ENCODE data around the gene GMCL2. TPM values are rescaled to one million over a fixed set of nuclear protein-coding genes. Genes with fewer than 3 reads are reported as not detected.

Gene GMCL2
- total RNA-seq, 3 donors from 2014 or later = not detected

DNA sequence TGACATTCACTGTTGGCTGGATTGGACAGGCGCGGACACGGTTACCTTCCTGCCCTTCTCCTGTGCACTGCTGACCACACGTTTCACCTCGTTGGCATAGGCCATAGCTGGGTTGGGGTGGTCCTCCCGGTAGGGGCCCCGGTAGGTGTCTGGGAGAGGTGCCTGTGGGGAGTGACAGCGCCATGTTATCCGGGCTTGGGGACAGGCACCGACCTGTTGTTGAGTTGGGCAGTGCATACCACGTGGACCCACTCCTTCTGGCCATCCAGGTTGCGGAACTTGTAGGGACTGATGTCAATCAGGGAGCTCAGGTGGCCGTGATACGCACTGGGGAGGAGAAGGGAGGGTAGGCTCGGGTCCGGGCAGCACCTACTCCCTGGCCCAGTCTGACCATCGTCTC, 37.2 kb upstream of the GMCL2 start:
- intact Hi-C loops (cut with DNase I; ENCODE audit: low total_unique reads) = no loop called here
- peaks cover 5% of the 10 kb centered on the region for H3K36me3 ChIP-seq
- no peak for TF ChIP-seq POLR2A (IDR thresholded peaks at IDR 0.05)
- no peak for TF ChIP-seq POLR2AphosphoS5 (IDR thresholded peaks at IDR 0.05)
- TF ChIP-seq, protein P1, sequence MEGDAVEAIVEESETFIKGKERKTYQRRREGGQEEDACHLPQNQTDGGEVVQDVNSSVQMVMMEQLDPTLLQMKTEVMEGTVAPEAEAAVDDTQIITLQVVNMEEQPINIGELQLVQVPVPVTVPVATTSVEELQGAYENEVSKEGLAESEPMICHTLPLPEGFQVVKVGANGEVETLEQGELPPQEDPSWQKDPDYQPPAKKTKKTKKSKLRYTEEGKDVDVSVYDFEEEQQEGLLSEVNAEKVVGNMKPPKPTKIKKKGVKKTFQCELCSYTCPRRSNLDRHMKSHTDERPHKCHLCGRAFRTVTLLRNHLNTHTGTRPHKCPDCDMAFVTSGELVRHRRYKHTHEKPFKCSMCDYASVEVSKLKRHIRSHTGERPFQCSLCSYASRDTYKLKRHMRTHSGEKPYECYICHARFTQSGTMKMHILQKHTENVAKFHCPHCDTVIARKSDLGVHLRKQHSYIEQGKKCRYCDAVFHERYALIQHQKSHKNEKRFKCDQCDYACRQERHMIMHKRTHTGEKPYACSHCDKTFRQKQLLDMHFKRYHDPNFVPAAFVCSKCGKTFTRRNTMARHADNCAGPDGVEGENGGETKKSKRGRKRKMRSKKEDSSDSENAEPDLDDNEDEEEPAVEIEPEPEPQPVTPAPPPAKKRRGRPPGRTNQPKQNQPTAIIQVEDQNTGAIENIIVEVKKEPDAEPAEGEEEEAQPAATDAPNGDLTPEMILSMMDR (IDR thresholded peaks at IDR 0.05) = no peak
- no peak overlapping the region for H3K27ac ChIP-seq
- no peaks in the 10 kb centered on the region for H3K4me1 ChIP-seq
- no peaks in the 10 kb centered on the region for H3K9me3 ChIP-seq
- no peak overlapping the region for H3K4me3 ChIP-seq
- no peak for DNase-seq (ENCODE audit: low spot score in 2 of 2)
- no peaks in the 10 kb centered on the region for H3K27me3 ChIP-seq

DNA sequence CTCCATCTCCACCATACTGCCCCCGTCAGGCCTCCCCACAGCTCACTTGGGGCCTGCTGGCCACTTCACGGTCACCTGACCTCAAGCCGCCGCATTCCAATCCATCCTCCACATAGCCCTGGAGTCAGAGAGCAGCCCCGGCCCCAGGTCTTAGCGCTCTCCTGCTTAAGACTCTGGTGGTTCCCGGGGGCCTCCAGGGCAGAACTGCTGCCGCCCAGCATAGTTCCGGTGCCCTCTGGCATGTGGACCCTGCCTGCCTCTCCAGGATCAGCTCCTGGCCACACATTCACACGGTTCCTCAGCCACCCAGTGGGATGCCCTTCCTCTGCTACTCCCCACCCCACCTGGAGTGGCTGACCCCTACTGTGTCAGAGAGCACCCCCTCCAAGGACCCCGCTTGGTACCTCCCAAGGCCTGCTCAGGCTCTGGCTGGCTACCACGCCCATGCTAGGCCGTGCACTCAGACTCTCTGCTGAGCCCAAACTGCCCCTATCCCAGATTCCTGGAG, 36.7 kb upstream of the GMCL2 start:
- Histone ChIP-seq H3K27ac (no peak overlapping the region), H3K4me1 (no peaks in the 10 kb centered on the region), H3K9me3 (no peaks in the 10 kb centered on the region), H3K4me3 (no peak overlapping the region), H3K27me3 (no peaks in the 10 kb centered on the region), H3K36me3 (peaks cover 5% of the 10 kb centered on the region)
- TF ChIP-seq POLR2A (IDR thresholded peaks at IDR 0.05) (no peak), POLR2AphosphoS5 (IDR thresholded peaks at IDR 0.05) (no peak)
- TF ChIP-seq, protein P1 (IDR thresholded peaks at IDR 0.05) = no peak
- intact Hi-C loops (cut with DNase I; ENCODE audit: low total_unique reads) = no loop called here
- no peak for DNase-seq (ENCODE audit: low spot score in 2 of 2)

DNA sequence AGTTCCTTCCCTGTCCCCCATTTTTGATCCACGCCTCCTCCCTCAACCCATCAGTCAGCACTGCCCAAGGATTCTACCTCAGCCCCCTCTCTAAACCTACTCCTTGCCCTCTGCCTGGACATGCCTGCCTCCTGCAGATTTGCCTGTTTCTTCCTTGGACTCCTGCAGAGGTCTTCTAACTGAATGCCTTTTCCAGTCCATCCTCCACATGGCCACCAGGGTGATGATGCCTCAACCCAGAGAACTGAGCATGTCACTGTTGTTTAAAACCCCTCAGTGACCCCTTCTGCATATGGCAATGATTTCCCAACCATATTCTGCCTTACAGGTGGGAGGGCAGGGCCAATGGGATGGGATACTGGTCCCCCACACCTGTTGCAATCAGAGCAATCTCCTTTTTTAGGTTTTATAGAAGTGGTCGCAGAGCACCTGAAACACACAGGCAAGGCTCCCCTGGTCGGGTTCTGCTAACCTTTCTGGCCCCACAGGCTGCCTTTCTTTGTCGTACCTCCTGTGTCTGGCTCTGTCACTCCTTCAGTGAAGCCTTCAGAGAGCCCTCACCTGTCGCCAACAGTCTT, 36.1 kb upstream of the GMCL2 start:
- Histone ChIP-seq H3K9me3 (no peaks in the 10 kb centered on the region), H3K4me1 (no peaks in the 10 kb centered on the region), H3K27me3 (no peaks in the 10 kb centered on the region), H3K4me3 (no peak overlapping the region), H3K27ac (no peak overlapping the region), H3K36me3 (peaks cover 5% of the 10 kb centered on the region)
- TF ChIP-seq POLR2A (IDR thresholded peaks at IDR 0.05) (no peak), POLR2AphosphoS5 (IDR thresholded peaks at IDR 0.05) (no peak)
- TF ChIP-seq, protein P1 (IDR thresholded peaks at IDR 0.05) = no peak
- intact Hi-C loops (cut with DNase I; ENCODE audit: low total_unique reads) = no loop called here
- DNase-seq (ENCODE audit: low spot score in 2 of 2) = no peak

DNA sequence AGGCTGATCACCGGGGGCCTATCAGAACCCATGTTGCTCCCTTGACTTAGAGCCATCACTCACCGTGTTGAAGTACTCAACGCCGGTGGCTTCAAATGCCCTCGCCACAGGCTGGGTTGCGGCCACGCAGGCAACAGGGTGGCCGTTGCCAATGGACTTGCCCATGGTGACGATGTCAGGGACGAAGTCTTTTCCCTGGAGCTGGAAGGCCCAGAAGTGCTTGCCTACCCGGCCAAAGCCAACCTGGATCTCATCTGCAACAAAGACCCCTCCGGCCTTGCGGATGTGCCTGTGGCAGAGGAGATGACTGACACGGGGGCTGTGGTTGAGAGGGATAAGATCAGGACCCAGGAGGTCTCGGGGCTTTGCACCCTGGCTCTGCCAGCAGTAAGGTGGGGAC, 35.1 kb upstream of the GMCL2 start:
- no peak for TF ChIP-seq POLR2AphosphoS5 (IDR thresholded peaks at IDR 0.05)
- no peak for TF ChIP-seq POLR2A (IDR thresholded peaks at IDR 0.05)
- TF ChIP-seq, protein P1 (IDR thresholded peaks at IDR 0.05) = no peak
- H3K36me3 ChIP-seq = peaks cover under 1% of the 10 kb centered on the region
- intact Hi-C loops (cut with DNase I; ENCODE audit: low total_unique reads) = no loop called here

DNA sequence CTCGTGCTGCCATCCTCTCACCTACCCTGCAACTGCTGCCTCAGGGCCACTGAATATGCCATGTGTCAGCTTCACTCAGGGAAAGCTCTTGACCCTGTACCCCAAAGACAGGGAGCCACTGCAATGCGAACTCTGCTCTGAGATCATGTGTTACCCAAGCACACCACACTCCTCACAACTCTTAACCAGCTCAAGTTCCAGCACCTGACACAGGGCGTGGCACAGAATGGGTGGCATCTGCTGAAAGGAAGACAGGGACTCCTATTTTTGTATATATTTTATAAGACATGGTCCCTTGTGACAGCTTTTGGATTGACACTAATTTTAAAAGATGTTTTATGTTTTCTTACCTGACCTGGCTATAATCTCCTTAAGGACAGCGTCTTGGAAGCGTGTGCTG, 34.7 kb upstream of the GMCL2 start:
- intact Hi-C loops (cut with DNase I; ENCODE audit: low total_unique reads) = no loop called here
- no peak overlapping the region for H3K27ac ChIP-seq

More for the DNA sequence above, 35.1 kb upstream of the GMCL2 start:
- Histone ChIP-seq H3K4me3 (no peak overlapping the region), H3K9me3 (no peaks in the 10 kb centered on the region), H3K27ac (no peak overlapping the region), H3K4me1 (no peaks in the 10 kb centered on the region), H3K27me3 (no peaks in the 10 kb centered on the region)
- DNase-seq (ENCODE audit: low spot score in 2 of 2) = no peak

More for the DNA sequence above, 34.7 kb upstream of the GMCL2 start:
- H3K9me3 ChIP-seq = no peaks in the 10 kb centered on the region
- H3K36me3 ChIP-seq = no peaks in the 10 kb centered on the region
- H3K27me3 ChIP-seq = no peaks in the 10 kb centered on the region
- no peaks in the 10 kb centered on the region for H3K4me1 ChIP-seq
- TF ChIP-seq, protein P1 (IDR thresholded peaks at IDR 0.05) = no peak
- TF ChIP-seq POLR2AphosphoS5 (IDR thresholded peaks at IDR 0.05) = no peak
- DNase-seq (ENCODE audit: low spot score in 2 of 2) = no peak
- no peak overlapping the region for H3K4me3 ChIP-seq
